GM19238 (cell line): ENCODE measurements around the gene TFCP2L1.

ENCODE experiments used
- DNase-seq: peaks from one replicate; pipeline ENCODE4 v3.0.0; 2011; ENCODE audit warnings: low spot score; ENCODE audit not compliant: insufficient read length

TFCP2L1 gene

DNA sequence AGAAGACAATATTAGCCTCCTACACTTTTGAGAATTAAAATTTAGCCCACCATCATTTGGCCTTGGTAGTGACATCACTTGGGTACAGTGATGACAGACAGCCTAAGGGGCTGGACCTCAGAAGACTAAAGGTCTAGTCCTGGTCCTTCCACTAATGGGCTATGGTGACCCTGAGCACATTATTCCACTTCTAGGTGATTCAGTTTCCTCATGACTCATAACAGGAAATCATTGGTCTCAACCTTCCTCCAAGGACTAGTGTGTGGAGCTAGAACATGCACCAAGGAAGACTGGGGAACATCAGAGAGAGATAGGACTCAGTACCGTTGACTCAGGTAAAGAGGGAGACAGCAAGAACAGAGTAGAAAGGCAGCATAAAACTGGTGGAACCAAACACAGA lies 64.0 kb downstream of the TFCP2L1 start:
- DNase-seq, result no peak

- DNase-seq, result no peak
Measured at GRCh38 chr2:121219866-121220265, 65.1 kb downstream of the TFCP2L1 start.

GRCh38 chr2:121218386-121218938 lies 66.5 kb downstream of the TFCP2L1 start:
- DNase-seq, result no peak

GRCh38 chr2:121217627-121218026 lies 67.4 kb downstream of the TFCP2L1 start:
- DNase-seq, result no peak

- no peak for DNase-seq
Measured at GRCh38 chr2:121214296-121214695, 70.7 kb downstream of the TFCP2L1 start.

- no peak for DNase-seq
Measured at GRCh38 chr2:121213386-121213785, 71.6 kb downstream of the TFCP2L1 start.

- DNase-seq, result no peak
Measured at GRCh38 chr2:121212661-121213325, 72.2 kb downstream of the TFCP2L1 start.

- no peak for DNase-seq
Measured at GRCh38 chr2:121211689-121212151, 73.3 kb downstream of the TFCP2L1 start.

DNA sequence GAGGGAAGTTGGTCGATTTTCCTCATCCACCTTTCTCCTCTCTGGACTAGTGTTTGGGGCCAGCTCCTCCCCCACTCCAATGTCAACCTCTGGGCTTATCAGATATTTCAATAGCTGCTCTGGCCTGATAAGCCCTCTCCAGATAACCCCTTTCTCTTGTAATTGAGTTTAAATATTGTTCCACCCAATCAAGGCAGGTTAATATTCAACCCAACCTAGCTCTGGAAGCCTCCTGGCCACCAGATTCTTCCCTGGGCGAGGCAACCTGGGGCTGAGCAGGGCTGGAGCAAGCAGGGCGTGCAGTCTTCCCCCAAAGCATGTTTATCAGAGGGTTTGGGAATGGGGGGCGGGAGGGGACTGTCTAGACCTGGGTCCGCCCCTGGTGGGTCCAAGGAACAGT lies 73.8 kb downstream of the TFCP2L1 start:
- DNase-seq, result no peak

- DNase-seq, result no peak
Measured at GRCh38 chr2:121210691-121211090, 74.3 kb downstream of the TFCP2L1 start.

DNA sequence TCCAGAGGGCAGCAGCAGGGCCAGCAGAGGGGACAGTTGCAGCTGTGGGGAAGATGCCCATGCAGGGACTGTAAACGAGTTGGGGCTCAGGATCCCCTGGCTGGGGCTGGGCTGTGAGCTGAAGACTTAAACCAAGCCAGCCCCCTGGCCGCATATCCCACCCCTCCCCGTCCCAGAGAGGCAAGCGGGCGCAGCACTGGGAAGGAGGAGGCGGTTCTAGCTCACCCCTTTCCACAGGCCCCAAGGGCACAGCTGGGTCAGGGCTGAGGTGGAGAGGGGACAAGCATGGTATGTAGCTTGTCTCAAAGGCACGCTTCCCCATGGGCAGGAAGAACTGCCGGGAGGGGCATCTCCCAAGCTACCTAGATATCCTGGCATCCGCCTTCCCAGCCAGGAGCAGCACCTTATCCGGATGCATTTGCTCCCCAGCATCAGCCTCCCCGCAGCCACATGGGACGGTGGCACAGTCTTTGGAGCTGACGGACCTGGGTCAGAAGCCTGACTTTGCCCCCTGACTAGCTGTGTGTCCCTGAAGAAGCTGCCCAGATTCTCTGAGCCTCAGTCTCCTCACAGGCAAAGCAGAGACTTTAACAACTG lies 75.9 kb downstream of the TFCP2L1 start:
- DNase-seq, result no peak

DNA sequence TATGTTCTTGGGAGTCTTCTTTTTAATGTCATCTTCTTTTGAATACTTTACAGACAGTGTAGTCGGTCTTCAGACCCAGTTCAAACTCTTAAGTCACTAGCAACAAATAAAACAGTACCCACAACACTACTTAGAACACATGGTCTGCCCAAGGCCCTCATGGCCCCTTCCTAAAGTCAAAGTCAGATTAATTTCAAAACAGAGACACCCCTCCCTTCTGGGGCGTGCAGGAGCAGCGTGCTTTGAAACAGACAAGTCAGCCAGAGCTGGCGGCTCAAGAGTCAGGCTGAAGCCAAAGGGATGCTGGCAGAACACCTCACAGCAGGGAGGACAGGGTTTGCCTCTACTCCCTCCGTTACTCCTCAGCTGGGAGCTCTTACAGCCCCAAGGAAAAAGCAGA lies 77.5 kb downstream of the TFCP2L1 start:
- no peak for DNase-seq

DNA sequence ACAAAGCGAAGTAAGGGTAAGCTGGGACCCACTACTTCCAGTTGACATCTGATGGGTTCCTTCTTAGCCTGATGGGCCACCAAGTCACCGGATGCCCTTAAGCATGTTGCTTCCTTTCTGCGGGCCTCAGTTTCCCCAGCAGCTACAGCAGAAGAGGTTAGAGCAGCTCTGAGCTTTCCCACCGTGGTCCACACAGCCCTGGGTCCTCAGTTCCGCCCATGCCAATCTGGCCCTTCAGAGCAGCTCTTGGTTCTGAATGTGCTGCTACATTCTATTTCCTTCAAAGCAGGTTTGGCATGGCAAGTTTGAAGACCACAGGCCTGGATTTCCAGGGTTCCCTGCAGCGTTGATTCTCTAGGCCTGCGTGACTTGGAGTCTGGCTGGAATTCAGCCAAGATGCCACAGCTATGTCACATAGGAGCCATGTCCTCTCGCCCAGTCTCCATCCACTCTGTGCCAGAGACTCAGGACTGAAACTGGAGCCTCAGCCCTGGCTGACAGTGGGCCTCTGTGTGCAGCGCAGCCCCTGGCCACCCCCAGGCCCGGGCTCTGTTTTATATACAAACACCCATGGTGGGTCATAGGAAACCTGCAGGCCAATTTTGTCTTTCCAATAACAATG lies 79.6 kb downstream of the TFCP2L1 start:
- DNase-seq, result no peak

DNA sequence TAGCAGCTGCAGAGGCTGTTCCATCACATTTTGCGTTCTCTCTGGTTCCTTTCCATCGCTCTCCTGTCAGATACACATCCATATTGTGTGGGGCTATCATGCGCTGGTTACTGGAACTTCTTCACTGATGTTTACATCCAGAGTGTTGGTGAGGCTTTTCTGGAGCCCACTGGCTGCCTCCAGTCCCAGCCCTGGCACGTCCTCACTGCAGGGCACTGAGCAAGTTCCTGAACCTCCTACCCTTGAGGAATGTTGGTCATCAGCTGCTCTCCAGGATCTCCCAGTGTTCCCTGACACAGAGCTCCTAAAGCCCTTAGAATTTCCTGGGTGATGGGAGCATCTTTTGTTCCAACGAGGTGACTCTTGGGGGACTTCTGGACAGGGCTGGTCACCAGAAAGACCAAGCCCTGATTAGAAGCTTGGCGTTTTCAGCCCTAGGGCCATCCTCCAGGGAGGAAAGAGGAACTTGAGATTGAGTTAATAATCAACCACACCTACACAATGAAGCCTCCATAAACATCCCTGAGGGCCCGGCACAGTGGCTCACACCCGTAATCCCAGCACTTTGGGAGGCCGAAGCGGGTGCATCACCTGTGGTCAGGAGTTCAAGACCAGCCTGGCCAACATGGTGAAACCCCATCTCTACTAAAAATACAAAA lies 81.3 kb downstream of the TFCP2L1 start:
- DNase-seq, result no peak

DNA sequence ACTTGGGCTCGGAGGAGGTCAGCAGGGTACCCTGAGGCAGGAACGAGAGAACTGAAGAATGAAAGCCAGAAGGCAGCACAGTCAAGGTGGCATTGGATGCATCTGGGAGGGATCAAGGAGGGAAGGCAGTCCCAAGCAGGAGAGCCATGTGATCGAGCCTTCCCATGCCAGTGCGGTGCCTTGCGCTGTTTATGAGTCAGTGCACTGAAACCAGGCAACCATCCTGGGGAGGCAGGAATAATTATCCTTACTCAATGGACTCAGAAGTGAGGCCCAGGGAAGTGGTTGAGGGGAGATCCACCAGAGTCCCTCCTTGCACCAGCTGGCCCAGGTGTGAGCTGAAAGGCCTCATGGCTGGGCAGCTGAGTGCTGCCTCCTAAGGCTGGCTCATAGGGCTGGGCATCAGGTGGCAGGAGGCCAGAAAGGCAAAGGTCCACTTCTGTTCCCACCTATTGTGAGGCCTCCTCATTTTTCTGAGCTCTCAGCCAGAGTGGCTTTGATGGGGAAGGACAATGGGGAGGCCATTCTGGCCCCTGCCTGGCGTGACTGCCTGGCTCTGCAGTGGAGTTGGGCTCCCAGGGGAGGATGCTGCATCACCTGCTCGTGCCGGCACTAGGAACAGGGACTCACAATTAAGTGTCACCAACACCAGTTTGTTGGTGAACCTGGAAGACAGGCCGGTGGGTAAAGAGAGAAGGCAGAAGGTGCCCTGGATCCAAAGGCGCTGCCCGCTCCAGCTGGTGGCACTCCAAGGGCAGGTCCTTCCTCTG lies 82.3 kb downstream of the TFCP2L1 start:
- no peak for DNase-seq

DNA sequence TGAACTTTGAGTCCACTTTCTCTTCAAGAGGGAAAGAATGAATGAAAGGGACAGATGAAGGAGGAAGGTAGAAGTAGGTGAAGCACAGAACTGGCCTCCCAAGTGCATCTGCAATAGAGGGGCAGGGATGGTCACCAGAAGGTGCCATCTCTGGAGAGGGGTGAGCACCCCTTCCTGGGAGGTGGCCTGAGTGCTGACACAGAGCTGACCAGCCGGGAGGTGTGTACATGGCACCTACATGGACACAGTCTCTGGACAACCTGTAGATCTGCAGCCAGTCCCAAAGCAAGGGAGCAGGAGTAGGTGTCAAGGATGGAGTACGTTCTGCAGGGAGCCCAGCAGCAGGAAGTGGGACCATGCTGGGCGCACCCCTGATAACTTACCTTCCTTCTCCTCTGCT lies 83.2 kb downstream of the TFCP2L1 start:
- no peak for DNase-seq

GRCh38 chr2:121200419-121201315 lies 84.3 kb downstream of the TFCP2L1 start:
- no peak for DNase-seq

DNA sequence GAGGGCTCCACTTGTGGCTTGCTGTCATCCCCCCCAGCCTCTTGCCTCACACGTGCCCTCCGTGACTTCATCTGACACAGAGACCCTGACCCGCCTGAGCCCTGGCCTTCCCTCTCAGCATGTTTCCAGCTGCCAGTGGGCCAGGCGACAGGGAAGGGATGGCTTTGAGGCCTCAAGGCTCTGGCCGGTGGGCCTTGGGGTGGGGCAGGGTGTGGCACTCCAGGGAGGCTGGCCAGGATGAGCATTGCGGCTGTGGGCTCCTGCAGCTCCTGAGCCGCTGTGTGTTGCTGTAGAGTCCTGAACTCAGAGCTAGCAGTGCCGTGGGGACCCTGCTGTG lies 85.0 kb downstream of the TFCP2L1 start:
- no peak for DNase-seq

DNA sequence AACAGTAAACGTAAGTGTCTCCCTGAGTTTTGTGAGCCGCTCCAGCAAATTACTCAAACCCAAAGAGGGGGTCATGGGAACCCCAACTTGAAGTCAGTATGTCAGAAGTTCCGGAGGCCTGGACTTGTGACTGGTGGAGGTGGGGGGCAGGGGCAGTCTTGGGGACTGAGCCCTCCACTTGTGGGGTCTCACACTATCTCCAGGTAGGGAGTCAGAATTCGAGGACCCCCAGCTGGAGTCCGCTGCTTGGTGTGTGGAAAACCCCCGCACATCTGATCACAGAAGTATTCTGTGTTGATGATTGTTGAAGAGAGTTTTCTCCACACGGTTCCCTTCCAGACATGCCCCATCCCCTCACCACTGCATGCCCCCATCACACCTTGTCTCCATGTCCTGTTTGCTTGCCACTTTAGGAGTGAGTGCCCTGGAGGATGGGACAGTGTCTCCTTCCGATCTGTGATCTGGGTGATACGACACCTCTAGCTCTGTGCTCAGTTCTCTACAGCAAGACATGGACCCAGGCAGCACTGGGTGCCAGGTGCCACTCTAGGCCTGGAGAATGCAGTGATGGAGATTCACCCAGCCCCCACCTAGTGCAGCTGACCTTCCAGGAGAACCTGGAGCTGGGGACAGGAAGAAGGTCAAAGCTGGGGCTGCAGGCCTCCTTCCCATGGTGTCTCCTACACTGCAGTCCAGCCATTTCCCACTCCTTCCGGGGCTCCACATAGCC lies 85.6 kb downstream of the TFCP2L1 start:
- DNase-seq, result no peak
